ENCODE results near the gene PTH2.
A peak's percentile ranks its signal among the peaks of the same experiment; 100 is the strongest.
"Not testable (repeated sequence)": the region's sequence is repeated elsewhere in the genome, so short reads cannot be mapped to it uniquely, and the experiment has no call there.

PTH2 gene, protein sequence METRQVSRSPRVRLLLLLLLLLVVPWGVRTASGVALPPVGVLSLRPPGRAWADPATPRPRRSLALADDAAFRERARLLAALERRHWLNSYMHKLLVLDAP

DNA sequence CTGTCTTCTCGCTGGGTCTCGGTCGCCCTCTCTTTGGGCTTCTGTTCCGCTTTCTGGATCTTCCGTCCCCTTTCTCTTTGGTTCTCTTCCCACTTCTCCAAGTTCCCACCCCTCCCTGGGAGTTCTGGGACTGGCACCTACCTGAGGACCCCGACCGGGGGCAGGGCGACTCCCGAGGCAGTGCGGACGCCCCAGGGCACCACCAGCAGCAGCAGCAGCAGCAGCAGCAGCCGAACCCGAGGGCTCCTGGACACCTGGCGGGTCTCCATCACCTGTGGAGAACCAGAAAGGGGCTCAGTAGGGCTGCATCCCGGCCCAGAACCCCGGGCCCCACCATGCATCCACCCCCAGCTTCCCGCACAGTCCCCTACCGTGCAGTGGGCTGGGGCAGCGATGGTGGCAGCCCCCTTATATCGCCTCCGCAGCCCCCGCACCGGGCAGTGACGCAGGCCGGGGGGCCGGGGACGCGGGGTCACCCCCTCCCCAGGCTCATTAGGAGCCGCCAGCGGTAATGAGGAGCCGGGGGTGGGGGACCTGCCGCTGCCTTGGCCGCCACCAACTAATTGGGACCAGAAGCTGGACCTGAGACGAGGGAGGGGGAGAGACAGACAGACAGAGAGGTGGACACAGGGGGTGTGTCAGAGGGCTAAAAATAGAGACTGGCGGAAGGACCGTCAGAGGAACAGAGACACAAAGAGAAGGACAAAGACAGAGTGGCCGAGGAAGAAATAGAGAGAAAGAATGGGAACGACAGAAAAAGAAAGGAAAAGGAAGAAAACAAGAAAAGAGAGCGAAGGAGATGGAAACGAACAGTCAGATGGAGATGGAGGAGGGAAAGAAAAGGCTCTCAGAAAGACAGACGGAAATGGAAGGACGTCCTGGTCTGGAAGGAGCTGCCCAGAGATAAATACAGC lies at the start of gene PTH2:
Gene PTH2, minus strand, starts transcription at position 371 of the 914 bp plus-strand sequence. Its CDS starts 102 bp downstream, at position 269.
- DNase-seq, result no peak

DNA sequence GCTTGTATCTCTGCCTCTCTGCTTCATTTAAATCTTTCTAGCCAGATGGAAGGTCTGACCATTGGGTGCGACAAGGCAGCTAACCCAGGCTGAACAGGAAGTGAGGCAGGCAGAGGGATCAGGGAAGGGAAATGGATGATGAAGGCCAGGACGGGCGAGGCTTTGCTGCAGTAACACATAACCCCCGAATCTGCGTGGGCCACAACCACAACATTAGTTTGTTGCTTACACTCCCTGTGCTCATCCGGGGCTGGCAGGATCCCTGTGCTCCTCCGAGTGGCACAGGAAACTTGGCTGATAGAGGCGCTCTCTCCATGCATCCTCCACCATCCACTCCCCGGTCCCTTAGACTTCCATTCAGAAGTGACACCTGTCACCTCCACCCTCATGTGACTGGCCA lies 49.7 kb upstream of the PTH2 start:
- no peak for DNase-seq

DNA sequence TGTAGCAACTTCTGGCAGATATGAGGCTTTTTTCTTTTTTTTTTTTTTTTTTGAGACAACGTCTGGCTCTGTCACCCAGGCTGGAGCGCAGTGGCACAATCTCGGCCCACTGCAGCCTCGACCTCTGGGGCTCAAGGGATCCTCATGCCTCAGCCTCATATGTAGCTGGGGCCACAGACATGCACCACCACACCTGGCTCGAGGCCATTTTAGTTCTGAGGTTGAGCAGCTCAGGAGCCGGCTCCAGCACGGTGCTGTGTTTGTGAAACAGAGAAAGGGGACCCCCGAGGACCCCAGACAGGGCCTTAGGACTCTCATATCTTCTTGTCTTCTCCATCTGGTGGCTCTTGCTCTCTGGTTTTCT lies 47.4 kb upstream of the PTH2 start:
- DNase-seq, result no peak

DNA sequence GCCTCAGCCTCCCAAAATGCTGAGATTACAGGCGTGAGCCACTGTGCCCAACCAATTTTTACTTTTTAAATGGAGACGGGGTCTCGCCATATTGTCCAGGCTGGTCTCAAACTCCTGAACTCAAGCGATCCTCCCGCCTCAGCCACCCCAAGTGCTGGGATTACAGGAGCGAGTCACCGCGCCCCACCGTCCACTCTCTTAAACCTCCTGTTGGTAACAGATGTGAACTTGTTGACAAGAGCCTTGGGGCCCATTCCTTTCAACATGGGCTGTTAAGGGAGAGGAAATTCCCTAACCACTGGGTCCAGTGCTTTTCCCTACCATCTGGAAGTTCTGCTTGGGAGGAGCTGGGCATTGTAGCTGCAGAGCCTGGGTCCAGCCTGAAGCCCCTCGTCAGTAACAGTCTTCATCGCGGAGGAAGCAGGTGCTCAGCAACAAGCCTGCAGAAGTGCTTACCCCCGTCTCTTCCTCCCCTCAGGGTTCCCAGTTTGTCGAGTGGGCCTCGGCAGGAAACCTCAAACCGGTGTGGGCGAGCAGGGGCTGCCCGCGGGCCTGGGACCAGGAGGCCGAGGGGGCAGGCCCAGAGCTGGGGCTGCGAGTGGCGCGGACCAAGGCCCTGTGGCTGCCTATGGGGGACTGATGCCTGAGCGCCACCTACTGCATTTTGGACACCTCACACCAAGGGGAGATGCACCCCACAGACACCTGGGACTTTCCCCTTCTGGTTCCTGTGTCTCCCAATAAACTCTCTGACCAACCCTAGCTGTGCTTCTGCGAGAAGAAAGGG lies 46.8 kb upstream of the PTH2 start:
- peak; percentile 16 for DNase-seq

DNA sequence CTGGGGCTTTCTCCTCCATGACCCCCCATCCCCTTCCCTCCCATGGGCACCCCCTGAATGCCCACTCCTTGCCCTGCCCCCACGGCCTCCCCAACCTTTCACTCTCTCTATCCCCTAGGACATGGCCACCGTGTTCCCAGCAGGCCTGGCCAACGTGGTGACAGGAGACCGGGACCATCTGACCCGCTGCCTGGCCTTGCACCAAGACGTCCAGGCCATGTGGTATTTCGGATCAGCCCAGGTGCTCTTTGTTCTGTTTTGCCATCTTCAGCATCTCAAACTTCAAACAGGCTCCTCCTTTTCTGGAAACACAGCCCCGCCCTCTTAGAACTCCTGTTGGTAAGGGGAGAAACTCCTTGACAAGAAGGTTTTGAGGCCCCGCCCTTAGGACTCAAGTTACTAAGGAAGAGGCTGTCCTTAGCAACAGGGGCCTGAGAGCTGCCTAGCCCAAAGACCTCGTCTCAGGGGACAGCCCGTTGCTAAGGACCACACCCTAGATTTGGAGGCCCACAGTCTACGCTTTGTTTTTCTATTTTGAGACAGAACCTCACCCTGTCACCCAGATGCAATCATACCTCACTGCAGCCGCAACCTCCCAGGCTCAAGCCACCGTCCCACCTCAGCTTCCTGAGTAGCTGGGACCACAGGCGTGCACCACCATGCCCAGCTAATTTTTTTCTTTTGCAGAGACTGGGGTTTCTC lies 45.7 kb upstream of the PTH2 start:
- DNase-seq, result peak; percentile 95

DNA sequence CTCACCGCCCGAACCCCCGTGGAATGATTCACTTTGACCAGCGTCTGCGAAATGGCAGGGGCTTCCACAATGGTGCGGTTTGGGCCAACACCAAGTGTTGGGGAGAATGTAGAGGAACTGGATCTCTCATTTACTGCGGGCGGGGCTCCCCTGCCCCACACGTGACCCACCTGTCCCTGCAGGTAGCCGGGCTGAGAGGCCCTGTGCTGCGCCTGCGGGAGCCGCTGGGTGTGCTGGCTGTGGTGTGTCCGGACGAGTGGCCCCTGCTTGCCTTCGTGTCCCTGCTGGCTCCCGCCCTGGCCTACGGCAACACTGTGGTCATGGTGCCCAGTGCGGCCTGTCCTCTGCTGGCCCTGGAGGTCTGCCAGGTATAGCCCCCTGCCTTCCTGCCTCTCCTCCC lies 45.0 kb upstream of the PTH2 start:
- no peak for DNase-seq

DNA sequence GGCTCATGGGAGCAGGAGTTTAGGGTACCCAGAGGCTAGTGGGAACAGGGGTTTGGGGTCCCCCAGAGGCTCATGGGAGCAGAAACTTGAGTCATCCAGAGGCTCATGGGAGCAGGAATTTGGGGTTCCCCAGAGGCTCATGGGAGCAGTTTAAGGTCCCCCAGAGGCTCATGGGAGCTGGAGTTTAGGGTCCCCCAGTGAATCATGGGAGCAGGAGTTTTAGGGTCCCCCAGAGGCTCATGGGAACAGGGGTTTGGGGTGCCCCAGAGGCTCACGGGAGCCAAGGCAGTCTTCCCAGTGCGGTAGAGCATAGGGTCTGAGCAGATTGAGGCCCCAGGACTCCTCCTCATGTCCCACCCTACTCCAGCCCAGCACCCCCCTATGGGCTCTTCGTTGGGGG lies 42.1 kb upstream of the PTH2 start:
- DNase-seq, result no peak

DNA sequence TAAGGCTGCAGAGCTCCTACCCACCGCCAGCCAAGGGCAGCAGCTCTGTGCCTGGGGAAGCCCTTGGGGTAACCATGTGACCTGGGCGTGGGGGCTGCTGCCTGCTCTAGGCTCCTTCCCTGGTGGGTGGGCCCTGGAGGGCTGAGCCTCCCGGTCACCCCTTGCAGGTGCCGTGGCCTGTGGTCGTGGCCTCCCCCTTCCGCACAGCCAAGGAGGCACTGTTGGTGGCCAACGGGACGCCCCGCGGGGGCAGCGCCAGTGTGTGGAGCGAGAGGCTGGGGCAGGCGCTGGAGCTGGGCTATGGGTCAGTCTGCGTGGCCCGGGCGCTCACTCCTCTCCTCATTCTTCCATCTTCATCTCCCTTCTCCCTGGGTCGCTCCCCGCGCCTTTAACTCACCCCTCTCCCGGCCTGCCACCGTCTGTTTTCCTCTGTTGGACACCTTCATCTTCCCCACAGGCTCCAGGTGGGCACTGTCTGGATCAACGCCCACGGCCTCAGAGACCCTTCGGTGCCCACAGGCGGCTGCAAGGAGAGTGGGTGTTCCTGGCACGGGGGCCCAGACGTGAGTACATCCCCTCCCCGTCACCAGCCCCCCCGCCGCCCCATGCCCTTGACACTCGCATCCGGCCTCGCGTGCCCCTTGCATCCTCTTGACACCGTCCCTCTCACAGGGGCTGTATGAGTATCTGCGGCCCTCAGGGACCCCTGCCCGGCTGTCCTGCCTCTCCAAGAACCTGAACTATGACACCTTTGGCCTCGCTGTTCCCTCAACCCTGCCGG lies 40.9 kb upstream of the PTH2 start:
- no peak for DNase-seq

DNA sequence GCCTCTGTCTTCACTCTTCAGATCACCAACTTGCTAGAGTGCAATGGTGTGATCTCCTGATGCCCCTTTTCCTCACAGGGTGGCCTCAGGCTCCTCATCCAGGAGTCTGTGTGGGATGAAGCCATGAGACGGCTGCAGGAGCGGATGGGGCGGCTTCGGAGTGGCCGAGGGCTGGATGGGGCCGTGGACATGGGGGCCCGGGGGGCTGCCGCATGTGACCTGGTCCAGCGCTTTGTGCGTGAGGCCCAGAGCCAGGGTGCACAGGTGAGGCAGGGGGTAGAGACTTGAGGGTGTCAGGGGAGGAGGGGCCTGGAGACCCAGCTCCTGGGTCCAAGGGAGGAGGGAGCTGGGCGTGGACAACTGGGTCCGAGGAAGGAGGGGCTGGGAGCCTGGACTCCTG lies 39.3 kb upstream of the PTH2 start:
- DNase-seq, result no peak

DNA sequence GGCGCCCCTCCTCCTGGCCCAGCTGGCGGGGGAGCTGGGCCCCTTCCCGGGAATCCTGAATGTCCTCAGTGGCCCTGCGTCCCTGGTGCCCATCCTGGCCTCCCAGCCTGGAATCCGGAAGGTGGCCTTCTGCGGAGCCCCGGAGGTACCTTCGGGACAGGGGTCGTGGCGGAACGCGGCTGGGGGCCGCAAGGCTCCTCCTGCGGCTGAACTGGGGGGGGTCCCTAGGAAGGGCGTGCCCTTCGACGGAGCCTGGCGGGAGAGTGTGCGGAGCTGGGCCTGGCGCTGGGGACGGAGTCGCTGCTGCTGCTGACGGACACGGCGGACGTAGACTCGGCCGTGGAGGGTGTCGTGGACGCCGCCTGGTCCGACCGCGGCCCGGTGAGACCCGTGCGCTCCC lies 38.4 kb upstream of the PTH2 start:
- no peak for DNase-seq

DNA sequence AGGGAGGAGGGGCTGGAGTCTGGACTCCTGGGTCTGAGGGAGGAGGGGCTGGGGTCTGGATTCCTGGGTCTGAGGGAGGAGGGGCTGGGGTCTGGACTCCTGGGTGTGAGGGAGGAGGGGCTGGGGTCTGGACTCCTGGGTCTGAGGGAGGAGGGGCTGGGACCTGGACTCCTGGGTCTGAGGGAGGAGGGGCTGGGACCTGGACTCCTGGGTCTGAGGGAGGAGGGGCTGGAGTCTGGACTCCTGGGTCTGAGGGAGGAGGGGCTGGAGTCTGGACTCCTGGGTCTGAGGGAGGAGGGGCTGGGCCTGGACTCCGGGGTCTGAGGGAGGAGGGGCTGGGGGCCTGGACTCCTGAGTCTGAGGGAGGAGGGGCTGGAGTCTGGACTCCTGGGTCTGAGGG lies 37.9 kb upstream of the PTH2 start:
- not testable (repeated sequence) for DNase-seq

DNA sequence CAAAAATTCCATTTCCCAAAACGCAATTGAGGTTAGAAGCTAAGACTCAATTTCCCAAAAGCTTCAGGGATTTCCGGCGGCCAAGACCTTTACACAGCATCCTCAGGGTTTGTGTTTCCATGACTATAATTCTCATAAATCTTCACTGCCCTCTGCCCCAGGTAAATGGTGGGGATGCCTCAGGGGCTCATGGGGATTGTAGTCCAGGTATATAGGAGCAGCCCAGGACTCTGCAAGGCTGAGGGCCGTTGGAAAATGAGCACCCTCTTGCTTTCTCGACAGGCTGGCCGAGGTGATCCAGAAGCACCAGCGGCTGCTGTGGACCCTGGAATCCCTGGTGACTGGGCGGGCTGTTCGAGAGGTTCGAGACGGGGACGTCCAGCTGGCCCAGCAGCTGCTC lies 36.1 kb upstream of the PTH2 start:
- no peak for DNase-seq

DNA sequence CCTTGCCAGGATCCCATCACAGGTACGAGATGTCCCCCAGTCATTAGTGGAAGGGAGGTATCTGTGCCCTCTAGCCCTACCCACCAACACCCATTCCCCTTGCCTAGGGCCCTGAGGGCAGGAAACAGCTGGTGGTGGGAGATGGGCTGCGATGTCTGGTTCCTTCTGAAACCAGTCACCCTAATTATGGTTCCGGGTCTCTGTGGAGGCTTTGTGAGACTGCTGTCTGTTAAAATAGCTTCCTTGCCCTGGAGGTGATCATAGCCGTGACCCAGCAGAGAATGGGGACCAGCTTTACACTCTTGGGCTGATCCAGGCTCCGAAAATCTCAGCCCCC lies 35.3 kb upstream of the PTH2 start:
- DNase-seq, result no peak

DNA sequence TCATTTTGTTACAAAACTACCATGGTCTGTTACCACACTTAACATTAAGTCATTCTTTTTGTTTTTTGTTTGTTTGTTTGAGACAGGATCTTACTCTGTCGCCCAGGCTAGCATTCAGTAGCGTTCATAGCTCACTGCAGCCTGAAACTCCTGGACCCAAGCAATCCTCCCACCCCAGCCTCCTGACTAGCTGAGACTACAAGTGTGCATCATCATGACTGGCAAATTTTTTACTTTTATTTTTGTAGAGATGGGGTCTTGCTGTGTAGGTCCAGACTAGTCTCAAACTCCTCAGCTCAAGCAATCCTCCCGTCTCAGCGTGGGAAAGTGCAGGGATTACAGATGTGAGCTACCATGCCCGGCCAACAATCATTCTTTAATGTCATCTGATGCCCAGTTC lies 33.1 kb upstream of the PTH2 start:
- DNase-seq, result no peak

DNA sequence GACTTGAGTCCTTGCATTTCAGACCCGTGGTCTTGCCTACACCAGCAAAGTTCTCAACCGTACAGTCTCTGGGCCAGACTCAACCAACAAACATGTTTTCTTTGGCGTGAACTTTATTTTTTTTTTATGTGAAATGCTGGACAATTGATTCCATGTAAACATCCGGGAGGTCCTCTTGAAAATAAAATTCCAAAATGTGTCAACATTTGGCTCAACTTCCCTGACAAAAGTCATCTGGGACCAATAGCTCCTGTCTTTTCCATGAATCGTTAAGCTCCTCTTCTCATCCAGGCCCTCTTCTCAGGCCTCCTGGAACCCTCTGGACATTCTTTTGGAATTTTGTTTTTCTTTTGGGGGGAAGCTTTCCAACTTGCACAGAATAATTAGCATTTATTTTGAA lies 32.5 kb upstream of the PTH2 start:
- DNase-seq, result no peak

DNA sequence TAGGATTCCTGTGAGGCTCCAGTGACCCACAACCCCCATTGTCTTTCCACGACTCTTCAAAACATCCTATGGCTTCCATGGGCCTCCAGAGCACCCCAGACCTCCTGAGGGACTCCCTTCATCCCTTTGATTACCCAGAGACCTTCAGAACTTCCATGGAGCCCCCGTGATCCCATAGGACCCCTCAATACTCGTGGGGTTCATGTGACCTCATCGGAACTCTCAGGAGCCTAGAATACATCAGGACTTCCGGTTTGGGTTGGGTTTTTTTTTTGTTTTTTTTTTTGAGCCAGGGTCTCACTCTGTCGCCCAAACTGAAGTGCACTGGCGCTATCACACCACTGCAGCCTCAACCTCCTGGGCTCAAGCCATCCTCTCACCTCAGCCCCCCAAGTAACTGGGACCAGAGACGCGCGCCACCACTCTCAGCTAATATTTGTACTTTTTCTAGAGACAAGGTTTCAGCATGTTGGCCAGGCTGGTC lies 30.6 kb upstream of the PTH2 start:
- DNase-seq, result peak; percentile 64

DNA sequence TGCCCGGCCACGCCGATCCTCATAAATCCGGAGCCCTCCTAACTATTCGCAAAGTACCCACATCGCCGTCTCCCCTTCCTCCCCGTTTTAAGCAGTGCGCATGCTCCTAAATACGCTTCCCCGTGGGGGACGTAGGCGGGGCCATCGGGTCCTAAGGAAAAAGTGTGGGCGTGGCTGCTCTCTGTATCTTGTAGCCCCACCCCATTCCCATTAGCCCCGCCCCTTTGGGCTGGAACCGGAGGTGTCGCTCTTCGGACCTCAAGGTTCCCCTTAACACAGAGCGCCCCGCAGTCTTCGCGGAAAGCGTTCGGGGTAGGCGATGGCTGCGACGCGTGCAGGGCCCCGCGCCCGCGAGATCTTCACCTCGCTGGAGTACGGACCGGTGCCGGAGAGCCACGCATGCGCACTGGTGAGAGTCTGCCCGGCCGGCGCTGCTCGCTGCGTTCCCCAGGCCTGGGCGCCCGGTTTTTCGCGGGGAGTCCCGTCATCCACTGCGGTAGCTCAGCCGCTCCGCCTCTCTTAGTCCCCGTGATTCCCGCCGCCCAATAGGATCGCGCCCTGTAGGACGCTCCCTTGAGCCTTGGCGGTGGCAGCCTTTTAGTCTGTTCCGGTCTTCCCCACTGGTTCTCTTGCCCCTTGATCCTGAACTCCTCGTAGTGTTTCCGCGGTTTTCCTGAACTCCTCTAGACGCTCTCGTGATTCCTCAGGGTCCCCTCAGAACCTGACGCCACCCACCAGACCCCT lies 29.9 kb upstream of the PTH2 start, which contains the start of gene ALDH16A1:
Gene ALDH16A1, plus strand, starts transcription at position 213 of the 744 bp plus-strand sequence. Its CDS starts 107 bp downstream, at position 320.
- DNase-seq, result peak; percentile 98

DNA sequence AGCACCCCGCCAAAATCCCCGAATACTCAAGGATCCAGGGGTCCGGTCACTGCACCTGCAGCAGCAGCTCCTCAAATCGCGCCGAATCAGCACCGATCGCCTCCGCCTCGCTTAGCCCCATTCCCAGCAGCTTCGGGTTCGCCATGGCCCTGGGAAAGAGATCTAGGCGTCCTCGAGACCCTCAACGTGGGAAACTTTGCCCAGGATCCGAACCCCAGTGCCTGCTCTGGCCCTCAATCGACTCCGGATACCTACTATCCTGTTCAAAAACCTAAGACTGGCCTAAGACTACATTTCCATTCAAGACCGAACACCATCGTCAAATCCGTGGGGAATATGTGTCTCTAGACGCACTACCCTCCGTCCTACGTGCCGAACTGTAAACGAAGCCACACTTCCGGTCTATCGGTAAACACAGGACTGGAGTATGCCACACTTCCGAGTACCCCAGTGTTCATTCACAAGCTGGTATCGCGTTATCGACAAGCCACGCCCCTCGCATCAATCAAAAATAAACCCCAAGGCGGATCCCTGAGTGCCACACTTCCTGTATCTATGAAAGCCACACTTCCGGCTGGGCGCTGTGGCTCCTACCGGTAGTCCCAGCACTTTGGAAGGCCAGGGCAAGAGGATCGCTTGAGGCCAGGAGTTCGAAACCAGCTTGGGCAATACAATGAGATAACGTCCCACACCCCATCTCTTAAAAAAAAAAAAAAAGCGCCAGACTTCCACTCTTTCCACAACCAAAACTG lies 28.4 kb upstream of the PTH2 start, which contains the start of gene PIH1D1:
Gene PIH1D1, minus strand, starts transcription at position 385 of the 752 bp plus-strand sequence. Its CDS starts 240 bp downstream, at position 145.
- DNase-seq, result peak; percentile 100

DNA sequence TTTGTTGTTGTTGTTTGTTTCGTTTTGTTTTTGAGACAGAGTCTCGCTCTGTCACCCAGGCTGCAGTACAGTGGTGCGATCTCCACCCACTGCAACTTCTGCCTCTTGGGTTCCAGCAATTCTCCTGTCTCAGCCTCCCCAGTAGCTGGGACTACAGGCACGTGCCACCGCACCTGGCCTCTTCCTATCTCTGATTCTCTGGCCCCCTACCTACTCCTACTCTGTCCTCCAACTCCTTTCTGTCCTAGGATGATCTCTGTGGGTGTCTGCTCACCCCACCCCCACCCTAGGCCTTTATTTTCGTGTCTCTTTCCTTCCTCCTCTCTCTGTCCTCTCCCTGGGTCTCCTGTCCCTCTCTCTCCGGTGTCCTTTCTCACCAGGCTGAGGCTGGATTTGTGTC lies 27.2 kb upstream of the PTH2 start:
- DNase-seq, result no peak

DNA sequence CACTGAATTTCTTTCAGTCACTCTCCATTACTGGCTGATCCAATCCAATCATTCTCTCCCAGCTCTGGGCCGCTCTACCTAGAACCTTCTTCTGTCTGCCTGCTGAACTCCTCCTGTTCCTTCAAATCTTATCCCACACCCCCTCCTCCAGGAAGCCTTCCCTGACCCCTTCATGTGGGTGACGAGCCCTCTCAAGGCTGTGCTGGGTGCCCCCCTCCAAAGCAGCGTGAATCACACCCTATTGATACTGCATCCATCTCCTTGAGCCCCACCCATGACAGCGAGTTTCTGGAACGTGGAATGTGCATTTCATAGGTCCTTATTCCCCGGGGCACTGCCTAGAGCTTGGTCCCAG lies 25.2 kb upstream of the PTH2 start:
- DNase-seq, result no peak
